Endothelial cell (in vitro differentiated cells): ENCODE results near the gene TLX2. TPM values are rescaled to one million over a fixed set of nuclear protein-coding genes. Genes with fewer than 3 reads are reported as not detected.

Experiments
- DNase-seq: peaks from one replicate; pipeline ENCODE4 v3.0.0; 2021; ENCODE audit warnings: low spot score
- H3K27ac Mint-ChIP-seq: one replicate; pipeline ENCODE4 v1.8.0; 2021; ENCODE audit warnings: mixed read lengths, inconsistent platforms; ENCODE audit not compliant: unreplicated experiment
- H3K27me3 Mint-ChIP-seq: one replicate; pipeline ENCODE4 v1.8.0; 2021; ENCODE audit warnings: mild to moderate bottlenecking, moderate library complexity, mixed read lengths, inconsistent platforms; ENCODE audit not compliant: unreplicated experiment
- H3K36me3 Mint-ChIP-seq: one replicate; pipeline ENCODE4 v1.8.0; 2021; ENCODE audit warnings: mild to moderate bottlenecking, low read depth, mixed read lengths, inconsistent platforms; ENCODE audit not compliant: unreplicated experiment
- H3K4me1 Mint-ChIP-seq: one replicate; pipeline ENCODE4 v1.8.0; 2021; ENCODE audit warnings: mild to moderate bottlenecking, mixed read lengths, inconsistent platforms; ENCODE audit not compliant: unreplicated experiment
- H3K4me3 Mint-ChIP-seq: one replicate; pipeline ENCODE4 v1.8.0; 2021; ENCODE audit warnings: mild to moderate bottlenecking, mixed read lengths, inconsistent platforms; ENCODE audit not compliant: unreplicated experiment
- H3K9me3 Mint-ChIP-seq: one replicate; pipeline ENCODE4 v1.8.0; 2021; ENCODE audit warnings: mixed read lengths, inconsistent platforms; ENCODE audit not compliant: unreplicated experiment
- CTCF ChIP-seq: fragments of 200-600 bp; sonication (generic); IDR thresholded peaks from one replicate; pipeline ENCODE4 v1.5.0; 2021; ENCODE audit warnings: antibody characterized with exemption; ENCODE audit not compliant: unreplicated experiment
- total RNA-seq: library from RNA; stranded (reverse); fragmentation: NEBNext Ultra II Directional; extraction: Animal tissue kit (Norgen Biotek cat#: 25700); gene quantifications from one replicate; pipeline ENCODE4 v1.2.1, GENCODE V29; 2021; ENCODE audit not compliant: unreplicated experiment

The TLX2 gene
- total RNA-seq, 1 donor from 2014 or later = not detected

GRCh38 chr2:74522516-74522915 lies 8.3 kb downstream of the TLX2 start:
- Mint-ChIP-seq H3K27ac (no peak overlapping the region), H3K9me3 (no peaks in the 10 kb centered on the region), H3K4me3 (no peak overlapping the region), H3K27me3 (peaks cover 15% of the 10 kb centered on the region), H3K4me1 (peaks cover 10% of the 10 kb centered on the region), H3K36me3 (peaks cover 24% of the 10 kb centered on the region)
- DNase-seq = no peak
- no peak for TF ChIP-seq CTCF

- no peak for TF ChIP-seq CTCF
- H3K27ac Mint-ChIP-seq = no peak overlapping the region
- DNase-seq = no peak
- H3K36me3 Mint-ChIP-seq = peaks cover 30% of the 10 kb centered on the region
- peaks cover 17% of the 10 kb centered on the region for H3K27me3 Mint-ChIP-seq
- H3K9me3 Mint-ChIP-seq = no peaks in the 10 kb centered on the region
- peaks cover 19% of the 10 kb centered on the region for H3K4me1 Mint-ChIP-seq
- H3K4me3 Mint-ChIP-seq = no peak overlapping the region
These were observed 9.8 kb downstream of the TLX2 start for GRCh38 chr2:74524005-74524404.

- peak overlapping the region; percentile 62 for H3K4me3 Mint-ChIP-seq
- H3K27me3 Mint-ChIP-seq = peaks cover 11% of the 10 kb centered on the region
- H3K27ac Mint-ChIP-seq = peak overlapping the region; percentile 30
- TF ChIP-seq CTCF = no peak
- DNase-seq = no peak
- peaks cover 30% of the 10 kb centered on the region for H3K36me3 Mint-ChIP-seq
- H3K9me3 Mint-ChIP-seq = no peaks in the 10 kb centered on the region
- H3K4me1 Mint-ChIP-seq = peaks cover 21% of the 10 kb centered on the region
These were observed 10.9 kb downstream of the TLX2 start for GRCh38 chr2:74524955-74525716.

GRCh38 chr2:74525717-74526648 lies 11.7 kb downstream of the TLX2 start, which contains the start of gene DQX1:
TSS of gene DQX1 (minus strand) at chr2:74526231. CDS start at chr2:74525729, 502 bp downstream.
- Mint-ChIP-seq H3K9me3 (no peaks in the 10 kb centered on the region), H3K27ac (peak within 1 kb of the TSS; percentile 61), H3K4me3 (peak within 1 kb of the TSS; percentile 81), H3K27me3 (peaks cover 11% of the 10 kb centered on the region), H3K36me3 (peaks cover 33% of the 10 kb centered on the region), H3K4me1 (peaks cover 21% of the 10 kb centered on the region)
- no peak for TF ChIP-seq CTCF
- no peak for DNase-seq
